Midbrain (tissue), 1 donor: Measurements from ENCODE around the gene RAB6A.
"Not testable (repeated sequence)": the region's sequence is repeated elsewhere in the genome, so short reads cannot be mapped to it uniquely, and the experiment has no call there.

Experiments used
- DNase-seq: peaks from one replicate; lab custom pipeline; 2025; lab: John Stamatoyannopoulos, UW

The RAB6A gene

GRCh38 chr11:73760679-73761402 lies at the start of gene RAB6A:
Gene RAB6A, minus strand, starts transcription at chr11:73761074. Its CDS starts 439 bp downstream, at chr11:73760635.
- peak; percentile 100 for DNase-seq

GRCh38 chr11:73810637-73811036 lies 49.8 kb upstream of the RAB6A start:
- no peak for DNase-seq

- no peak for DNase-seq
Observed at GRCh38 chr11:73808052-73808451, 47.2 kb upstream of the RAB6A start.

- no peak for DNase-seq
Observed at GRCh38 chr11:73804712-73805111, 43.8 kb upstream of the RAB6A start.

GRCh38 chr11:73801136-73801535 lies 40.3 kb upstream of the RAB6A start:
- DNase-seq: no peak

- DNase-seq: no peak
Observed at GRCh38 chr11:73800276-73800806, 39.5 kb upstream of the RAB6A start.

- peak; percentile 44 for DNase-seq
Observed at GRCh38 chr11:73797457-73797856, 36.6 kb upstream of the RAB6A start.

GRCh38 chr11:73795925-73796632 lies 35.2 kb upstream of the RAB6A start:
- peak; percentile 87 for DNase-seq

GRCh38 chr11:73792584-73792983 lies 31.7 kb upstream of the RAB6A start:
- no peak for DNase-seq

GRCh38 chr11:73789279-73789670 lies 28.4 kb upstream of the RAB6A start:
- no peak for DNase-seq

- peak; percentile 94 for DNase-seq
Observed at GRCh38 chr11:73787643-73788558, 27.0 kb upstream of the RAB6A start, which contains the start of gene MRPL48. Gene MRPL48, plus strand, starts transcription at chr11:73787874. Its CDS starts 98 bp downstream, at chr11:73787972.

GRCh38 chr11:73787051-73787642 lies 26.3 kb upstream of the RAB6A start:
- DNase-seq: no peak

- DNase-seq: not testable (repeated sequence)
Observed at GRCh38 chr11:73785467-73785866, 24.6 kb upstream of the RAB6A start.

- no peak for DNase-seq
Observed at GRCh38 chr11:73784734-73785133, 23.9 kb upstream of the RAB6A start.

GRCh38 chr11:73784080-73784634 lies 23.3 kb upstream of the RAB6A start:
- DNase-seq: no peak

- no peak for DNase-seq
Observed at GRCh38 chr11:73783483-73784020, 22.7 kb upstream of the RAB6A start.

GRCh38 chr11:73781303-73781702 lies 20.4 kb upstream of the RAB6A start:
- no peak for DNase-seq

- DNase-seq: peak; percentile 99
Observed at GRCh38 chr11:73779084-73779902, 18.4 kb upstream of the RAB6A start.

- not testable (repeated sequence) for DNase-seq
Observed at GRCh38 chr11:73770811-73771210, 9.9 kb upstream of the RAB6A start.

GRCh38 chr11:73766763-73767162 lies 5.9 kb upstream of the RAB6A start:
- no peak for DNase-seq
